HFF-Myc (cell line): ENCODE data around the gene DERA.
"Not testable (repeated sequence)": the region's sequence is repeated elsewhere in the genome, so short reads cannot be mapped to it uniquely, and the experiment has no call there.

Source experiments
- DNase-seq: peaks from one replicate; pipeline ENCODE4 v3.0.0-alpha.2; 2011; ENCODE audit warnings: low read depth; ENCODE audit errors: extremely low read depth
- H3K4me3 ChIP-seq: replicated peaks from 2 replicates; pipeline ENCODE4 v1.5.1; 2011; ENCODE audit warnings: low read depth, mild to moderate bottlenecking, control low read depth, low read length
- CTCF ChIP-seq: IDR thresholded peaks from 2 replicates; pipeline ENCODE4 v1.5.1; 2012; ENCODE audit warnings: mild to moderate bottlenecking, low read depth, low read length, control low read depth; ENCODE audit errors: missing control alignments

Gene DERA

GRCh38 chr12:15910864-15911721 is at the start of gene DERA:
TSS of gene DERA (plus strand) at chr12:15911332. CDS start at chr12:15911384, 52 bp downstream.
- H3K4me3 ChIP-seq: peak within 1 kb of the TSS; percentile 67
- no peak for DNase-seq
- TF ChIP-seq CTCF: no peak

GRCh38 chr12:15861404-15861803 is 49.7 kb upstream of the DERA start:
- no peak for TF ChIP-seq CTCF
- H3K4me3 ChIP-seq: no peak overlapping the region
- DNase-seq: no peak

- no peak overlapping the region for H3K4me3 ChIP-seq
- DNase-seq: no peak
- no peak for TF ChIP-seq CTCF
Observed at GRCh38 chr12:15862840-15863239, 48.3 kb upstream of the DERA start.

- H3K4me3 ChIP-seq: no peak overlapping the region
- DNase-seq: no peak
- no peak for TF ChIP-seq CTCF
Observed at GRCh38 chr12:15863372-15863771, 47.8 kb upstream of the DERA start.

- no peak overlapping the region for H3K4me3 ChIP-seq
- TF ChIP-seq CTCF: no peak
- DNase-seq: no peak
Observed at GRCh38 chr12:15863984-15864383, 47.1 kb upstream of the DERA start.

GRCh38 chr12:15868186-15868585 is 42.9 kb upstream of the DERA start:
- no peak for DNase-seq
- no peak overlapping the region for H3K4me3 ChIP-seq
- no peak for TF ChIP-seq CTCF

GRCh38 chr12:15873556-15873955 is 37.6 kb upstream of the DERA start:
- TF ChIP-seq CTCF: no peak
- H3K4me3 ChIP-seq: no peak overlapping the region
- DNase-seq: no peak

- not testable (repeated sequence) for DNase-seq
Observed at GRCh38 chr12:15874556-15875145, 36.5 kb upstream of the DERA start.

More at GRCh38 chr12:15874556-15875145, 36.5 kb upstream of the DERA start:
- H3K4me3 ChIP-seq: not testable (repeated sequence)
